Activated CD4-positive, CD25-positive, alpha-beta regulatory T cell (primary cell): ENCODE results near the gene APCDD1.

Experiments used
- DNase-seq, 4 experiments: peaks; one replicate each; lab custom pipeline; 2025; lab: John Stamatoyannopoulos, UW

APCDD1 gene

GRCh38 chr18:10453806-10454680, at the start of gene APCDD1:
Gene APCDD1, plus strand, starts transcription at chr18:10454635. Its CDS starts 347 bp downstream, at chr18:10454982.
- no peak for DNase-seq

GRCh38 chr18:10405014-10405493, 49.4 kb upstream of the APCDD1 start:
- DNase-seq, result no peak

- DNase-seq, result no peak
These were observed 48.4 kb upstream of the APCDD1 start for GRCh38 chr18:10405816-10406663.

- no peak for DNase-seq
These were observed 46.3 kb upstream of the APCDD1 start for GRCh38 chr18:10408131-10408530.

- DNase-seq, result no peak
These were observed 45.4 kb upstream of the APCDD1 start for GRCh38 chr18:10409041-10409440.

GRCh38 chr18:10410472-10411308, 43.7 kb upstream of the APCDD1 start:
- DNase-seq, result no peak

GRCh38 chr18:10412933-10413332, 41.5 kb upstream of the APCDD1 start:
- DNase-seq, result no peak

GRCh38 chr18:10413722-10414121, 40.7 kb upstream of the APCDD1 start:
- DNase-seq, result no peak

GRCh38 chr18:10414293-10414842, 40.1 kb upstream of the APCDD1 start:
- DNase-seq, result no peak

- DNase-seq, result no peak
These were observed 38.4 kb upstream of the APCDD1 start for GRCh38 chr18:10416065-10416464.

- DNase-seq, result no peak
These were observed 37.2 kb upstream of the APCDD1 start for GRCh38 chr18:10417191-10417590.

GRCh38 chr18:10417664-10418063, 36.8 kb upstream of the APCDD1 start:
- DNase-seq, result no peak

GRCh38 chr18:10418836-10419235, 35.6 kb upstream of the APCDD1 start:
- DNase-seq, result no peak

GRCh38 chr18:10419420-10420103, 34.9 kb upstream of the APCDD1 start:
- DNase-seq, result no peak

GRCh38 chr18:10420561-10421352, 33.7 kb upstream of the APCDD1 start:
- DNase-seq, result no peak

- DNase-seq, result no peak
These were observed 32.6 kb upstream of the APCDD1 start for GRCh38 chr18:10421859-10422258.

- no peak for DNase-seq
These were observed 31.7 kb upstream of the APCDD1 start for GRCh38 chr18:10422731-10423130.

- no peak for DNase-seq
These were observed 29.7 kb upstream of the APCDD1 start for GRCh38 chr18:10424585-10425307.

- no peak for DNase-seq
These were observed 23.8 kb upstream of the APCDD1 start for GRCh38 chr18:10430677-10431076.
